BE2C (cell line): ENCODE measurements around the gene ZIC2.

Source experiments
- DNase-seq: peaks from one replicate; pipeline ENCODE4 v3.0.0-alpha.2; 2020
- H3K27me3 ChIP-seq: fragments of 250-450 bp; sonication (Bioruptor Pico); 2 replicates; pipeline ENCODE4 v1.5.1; 2020; ENCODE audit warnings: mild to moderate bottlenecking
- H3K36me3 ChIP-seq: fragments of 250-450 bp; sonication (Bioruptor Pico); 2 replicates; pipeline ENCODE4 v1.5.1; 2020; ENCODE audit warnings: mild to moderate bottlenecking
- H3K4me1 ChIP-seq: fragments of 250-450 bp; sonication (Bioruptor Pico); 2 replicates; pipeline ENCODE4 v1.5.1; 2020
- H3K4me3 ChIP-seq: 2 replicates; pipeline ENCODE4 v1.5.1; 2011; ENCODE audit warnings: low read depth, low read length
- H3K9me3 ChIP-seq: fragments of 250-450 bp; sonication (Bioruptor Pico); 2 replicates; pipeline ENCODE4 v1.5.1; 2020
- TF ChIP-seq, protein P1 (sequence below): IDR thresholded peaks from 2 replicates; pipeline ENCODE4 v1.5.1; 2012; ENCODE audit warnings: mild to moderate bottlenecking, low read depth, low read length

Gene ZIC2

GRCh38 chr13:99995104-99995588, 13.6 kb downstream of the ZIC2 start:
- peaks cover 98% of the 10 kb centered on the region for H3K27me3 ChIP-seq
- TF ChIP-seq, protein P1, sequence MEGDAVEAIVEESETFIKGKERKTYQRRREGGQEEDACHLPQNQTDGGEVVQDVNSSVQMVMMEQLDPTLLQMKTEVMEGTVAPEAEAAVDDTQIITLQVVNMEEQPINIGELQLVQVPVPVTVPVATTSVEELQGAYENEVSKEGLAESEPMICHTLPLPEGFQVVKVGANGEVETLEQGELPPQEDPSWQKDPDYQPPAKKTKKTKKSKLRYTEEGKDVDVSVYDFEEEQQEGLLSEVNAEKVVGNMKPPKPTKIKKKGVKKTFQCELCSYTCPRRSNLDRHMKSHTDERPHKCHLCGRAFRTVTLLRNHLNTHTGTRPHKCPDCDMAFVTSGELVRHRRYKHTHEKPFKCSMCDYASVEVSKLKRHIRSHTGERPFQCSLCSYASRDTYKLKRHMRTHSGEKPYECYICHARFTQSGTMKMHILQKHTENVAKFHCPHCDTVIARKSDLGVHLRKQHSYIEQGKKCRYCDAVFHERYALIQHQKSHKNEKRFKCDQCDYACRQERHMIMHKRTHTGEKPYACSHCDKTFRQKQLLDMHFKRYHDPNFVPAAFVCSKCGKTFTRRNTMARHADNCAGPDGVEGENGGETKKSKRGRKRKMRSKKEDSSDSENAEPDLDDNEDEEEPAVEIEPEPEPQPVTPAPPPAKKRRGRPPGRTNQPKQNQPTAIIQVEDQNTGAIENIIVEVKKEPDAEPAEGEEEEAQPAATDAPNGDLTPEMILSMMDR: no peak
- H3K9me3 ChIP-seq: no peaks in the 10 kb centered on the region
- H3K36me3 ChIP-seq: no peaks in the 10 kb centered on the region
- H3K4me3 ChIP-seq: no peak overlapping the region
- DNase-seq: no peak
- H3K4me1 ChIP-seq: no peaks in the 10 kb centered on the region

GRCh38 chr13:99995589-99996380, 14.2 kb downstream of the ZIC2 start:
- no peak for DNase-seq

DNA sequence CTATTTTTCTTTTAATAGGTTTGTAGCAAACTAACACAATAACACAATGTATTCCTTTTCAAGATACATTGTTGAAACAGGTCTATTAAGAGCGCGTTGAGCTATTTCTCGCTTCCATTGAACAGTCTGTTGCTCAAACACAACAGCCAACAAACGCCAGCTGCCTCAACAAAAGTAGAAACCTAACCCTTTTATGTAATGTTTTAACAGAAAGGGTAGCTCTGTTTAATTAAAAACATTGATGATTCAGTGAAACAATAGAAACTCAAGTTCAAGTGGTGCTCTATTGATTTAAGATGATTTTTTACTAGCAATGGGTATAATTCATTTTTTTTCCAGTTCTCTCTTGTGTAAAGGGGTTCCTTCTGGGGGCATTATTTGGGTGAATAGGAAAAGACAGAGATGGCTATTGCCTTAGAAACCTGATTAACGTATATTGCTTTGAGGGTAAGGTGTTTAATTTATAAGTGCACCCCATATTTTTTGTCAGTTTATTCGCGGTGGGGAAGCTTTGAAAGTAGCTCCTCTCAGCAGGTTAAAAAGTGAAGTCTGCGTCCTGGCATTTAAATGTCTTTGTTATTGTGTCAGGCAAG, 14.9 kb downstream of the ZIC2 start:
- Histone ChIP-seq H3K27me3 (peaks cover 96% of the 10 kb centered on the region), H3K4me1 (no peaks in the 10 kb centered on the region), H3K9me3 (no peaks in the 10 kb centered on the region), H3K36me3 (no peaks in the 10 kb centered on the region), H3K4me3 (no peak overlapping the region)
- DNase-seq: no peak
- TF ChIP-seq, protein P1: no peak

More at GRCh38 chr13:99995589-99996380, 14.2 kb downstream of the ZIC2 start:
- Histone ChIP-seq H3K4me3 (no peak overlapping the region), H3K27me3 (peaks cover 98% of the 10 kb centered on the region), H3K9me3 (no peaks in the 10 kb centered on the region), H3K36me3 (no peaks in the 10 kb centered on the region), H3K4me1 (no peaks in the 10 kb centered on the region)
- TF ChIP-seq, protein P1: no peak

DNA sequence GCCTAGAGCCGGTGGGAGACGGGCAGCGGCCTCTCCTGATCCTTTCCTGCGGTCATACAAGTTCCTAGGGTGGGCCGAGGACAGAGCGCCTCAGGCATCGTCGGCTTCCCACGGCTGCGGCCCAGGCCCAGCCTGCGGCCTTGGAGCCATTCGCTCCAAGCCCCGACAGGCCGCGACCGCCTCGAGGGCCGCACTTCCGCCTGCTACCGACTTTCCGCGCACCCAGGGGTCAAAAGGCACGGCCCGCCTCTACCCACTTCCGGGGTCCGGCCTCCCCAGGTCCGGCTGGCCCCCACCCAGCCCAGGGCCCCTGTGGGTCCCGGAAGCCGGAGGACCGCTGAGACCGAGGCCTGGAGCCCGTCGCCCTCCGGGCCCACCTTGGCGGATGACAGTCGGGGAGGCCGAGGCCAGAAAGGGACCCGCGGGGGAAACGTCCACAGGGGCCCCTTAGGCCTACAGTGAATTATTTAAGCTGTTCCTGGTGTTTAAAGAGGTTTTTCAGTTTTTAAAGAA, 16.2 kb downstream of the ZIC2 start:
- Histone ChIP-seq H3K9me3 (no peaks in the 10 kb centered on the region), H3K36me3 (no peaks in the 10 kb centered on the region), H3K4me3 (no peak overlapping the region), H3K4me1 (no peaks in the 10 kb centered on the region), H3K27me3 (peaks cover 90% of the 10 kb centered on the region)
- TF ChIP-seq, protein P1: no peak
- no peak for DNase-seq

- no peak for DNase-seq
- Histone ChIP-seq H3K4me3 (no peak overlapping the region), H3K9me3 (no peaks in the 10 kb centered on the region), H3K4me1 (no peaks in the 10 kb centered on the region), H3K36me3 (no peaks in the 10 kb centered on the region), H3K27me3 (peaks cover 85% of the 10 kb centered on the region)
- TF ChIP-seq, protein P1: no peak
These were observed 16.7 kb downstream of the ZIC2 start for GRCh38 chr13:99998261-99998660.

DNA sequence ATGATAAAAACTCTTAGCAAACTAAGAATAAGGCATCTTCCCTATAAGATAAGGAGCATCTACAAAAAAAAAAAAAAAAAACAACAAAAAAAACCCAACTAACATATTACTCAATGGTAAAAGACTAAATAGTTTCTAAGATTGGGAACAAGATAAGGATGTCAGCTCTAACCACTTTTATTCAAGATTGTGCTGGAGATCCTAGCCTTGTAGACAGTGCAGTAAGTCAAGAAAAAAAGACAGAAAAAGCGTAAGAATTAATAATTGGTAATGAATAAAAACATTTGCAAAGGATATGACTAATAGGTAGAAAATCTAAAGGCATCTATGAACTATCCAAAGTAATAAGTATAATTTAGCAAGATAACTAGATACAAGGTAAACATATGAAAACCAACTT, 33.0 kb downstream of the ZIC2 start:
- Histone ChIP-seq H3K4me1 (no peaks in the 10 kb centered on the region), H3K4me3 (no peak overlapping the region), H3K9me3 (no peaks in the 10 kb centered on the region), H3K27me3 (peaks cover 9% of the 10 kb centered on the region), H3K36me3 (no peaks in the 10 kb centered on the region)
- DNase-seq: no peak
- TF ChIP-seq, protein P1: no peak
